GM23338 (cell line): ENCODE results near the gene MYO7B. TPM values are rescaled to one million over a fixed set of nuclear protein-coding genes. Genes with fewer than 3 reads are reported as not detected.

ENCODE experiments used
- ATAC-seq: fragments of 200-7000 bp; cut with Tn5 transposase; 3 replicates; pipeline ENCODE4 v1.9.1; 2020
- DNase-seq: peaks from one replicate; pipeline ENCODE4 v3.0.0-alpha.2; 2015; ENCODE audit warnings: low spot score
- H2AFZ ChIP-seq: fragments of 200-600 bp; sonication (generic); 2 replicates; pipeline ENCODE4 v1.8.0; 2016; ENCODE audit warnings: antibody characterized with exemption, mild to moderate bottlenecking, moderate library complexity
- H3F3A ChIP-seq: fragments of 200-600 bp; sonication (generic); replicated peaks from 2 replicates; pipeline ENCODE4 v1.8.0; 2017; ENCODE audit warnings: antibody characterized with exemption, mixed run types, low read depth
- H3K27ac ChIP-seq: fragments of 200-600 bp; sonication (generic); 2 replicates; pipeline ENCODE4 v1.6.1; 2016; ENCODE audit warnings: low read depth
- H3K27me3 ChIP-seq: fragments of 200-600 bp; sonication (generic); 2 replicates; pipeline ENCODE4 v1.8.0; 2016; ENCODE audit warnings: mild to moderate bottlenecking, mixed run types, moderate library complexity; ENCODE audit not compliant: insufficient read depth
- H3K36me3 ChIP-seq: fragments of 200-600 bp; sonication (generic); 2 replicates; pipeline ENCODE4 v1.8.0; 2016; ENCODE audit warnings: mild to moderate bottlenecking; ENCODE audit not compliant: insufficient read depth
- H3K4me1 ChIP-seq: fragments of 200-600 bp; sonication (generic); 2 replicates; pipeline ENCODE4 v1.8.0; 2016; ENCODE audit warnings: mild to moderate bottlenecking, moderate library complexity; ENCODE audit not compliant: insufficient read depth
- H3K4me2 ChIP-seq: fragments of 200-600 bp; sonication (generic); 2 replicates; pipeline ENCODE4 v1.7.1; 2017; ENCODE audit warnings: mixed run types
- H3K4me3 ChIP-seq: fragments of 200-600 bp; sonication (generic); 2 replicates; pipeline ENCODE4 v1.6.1; 2016; ENCODE audit warnings: mixed run types
- H3K79me2 ChIP-seq: fragments of 200-600 bp; sonication (generic); replicated peaks from 2 replicates; pipeline ENCODE4 v1.8.0; 2017; ENCODE audit warnings: mild to moderate bottlenecking; ENCODE audit not compliant: insufficient read depth
- H3K9me2 ChIP-seq: fragments of 200-600 bp; sonication (generic); 2 replicates; pipeline ENCODE4 v1.8.0; 2017; ENCODE audit not compliant: insufficient read depth
- H4K20me1 ChIP-seq: fragments of 200-600 bp; sonication (generic); replicated peaks from 2 replicates; pipeline ENCODE4 v1.8.0; 2017; ENCODE audit warnings: mild to moderate bottlenecking; ENCODE audit not compliant: insufficient read depth
- H3K27ac Mint-ChIP-seq: 2 replicates; pipeline ENCODE4 v1.8.0; 2020; ENCODE audit warnings: inconsistent platforms, mild to moderate bottlenecking, moderate library complexity, mixed read lengths
- H3K27me3 Mint-ChIP-seq: 3 replicates; pipeline ENCODE4 v1.8.0; 2022; ENCODE audit warnings: low read depth, mild to moderate bottlenecking, moderate library complexity, mixed read lengths, inconsistent platforms; ENCODE audit not compliant: insufficient read depth, poor library complexity
- H3K36me3 Mint-ChIP-seq: 3 replicates; pipeline ENCODE4 v1.8.0; 2021; ENCODE audit warnings: low read depth, mild to moderate bottlenecking, inconsistent platforms, moderate library complexity, mixed read lengths
- H3K4me1 Mint-ChIP-seq: 3 replicates; pipeline ENCODE4 v1.8.0; 2020; ENCODE audit warnings: mild to moderate bottlenecking, inconsistent platforms, mixed read lengths
- H3K4me3 Mint-ChIP-seq: 3 replicates; pipeline ENCODE4 v1.8.0; 2021; ENCODE audit warnings: moderate library complexity, mild to moderate bottlenecking, inconsistent platforms, mixed read lengths
- H3K9me3 Mint-ChIP-seq: 3 replicates; pipeline ENCODE4 v1.8.0; 2020; ENCODE audit warnings: moderate library complexity, mild to moderate bottlenecking, inconsistent platforms, mixed read lengths
- CREB1 ChIP-seq: fragments of 250-450 bp; sonication (Bioruptor Pico); IDR thresholded peaks from 2 replicates; pipeline ENCODE4 v1.5.0; 2020; ENCODE audit warnings: low read depth, mild to moderate bottlenecking, moderate library complexity
- EZH2 ChIP-seq: fragments of 200-600 bp; sonication (generic); IDR thresholded peaks from one replicate; pipeline ENCODE4 v1.8.0; 2017; ENCODE audit warnings: antibody characterized with exemption, mild to moderate bottlenecking, low read depth; ENCODE audit not compliant: unreplicated experiment
- EZH2phosphoT487 ChIP-seq: fragments of 200-600 bp; sonication (generic); IDR thresholded peaks from one replicate; pipeline ENCODE4 v1.8.1; 2018; ENCODE audit warnings: antibody characterized with exemption; ENCODE audit not compliant: unreplicated experiment
- NANOG ChIP-seq: IDR thresholded peaks from 2 replicates; pipeline ENCODE4 v1.6.1; 2016; ENCODE audit warnings: antibody characterized with exemption, borderline replicate concordance
- POLR2AphosphoS5 ChIP-seq: IDR thresholded peaks from 2 replicates; pipeline ENCODE4 v1.6.1; 2016; ENCODE audit warnings: antibody characterized with exemption, low read depth
- REST ChIP-seq: IDR thresholded peaks from one replicate; pipeline ENCODE4 v1.6.1; 2018; ENCODE audit warnings: antibody characterized with exemption; ENCODE audit not compliant: unreplicated experiment
- STAT1 ChIP-seq: IDR thresholded peaks from one replicate; pipeline ENCODE4 v1.6.1; 2016; ENCODE audit warnings: antibody characterized with exemption; ENCODE audit not compliant: unreplicated experiment
- ZNF114 ChIP-seq: fragments of 250-450 bp; sonication (Bioruptor Pico); IDR thresholded peaks from 2 replicates; pipeline ENCODE4 v1.5.0; 2020; ENCODE audit warnings: mild to moderate bottlenecking, moderate library complexity
- ZNF462 ChIP-seq: fragments of 250-450 bp; sonication (Bioruptor Pico); IDR thresholded peaks from 2 replicates; pipeline ENCODE4 v1.5.0; 2020; ENCODE audit warnings: mild to moderate bottlenecking, moderate library complexity
- polyA plus RNA-seq: library from polyadenylated mRNA; unstranded; fragments of >200 nt; fragmentation: Nextera tagmentation; extraction: Ambion mirVana; gene quantifications from 2 replicates; pipeline ENCODE4 v1.2.1, GENCODE V29; 2016
- total RNA-seq: library from RNA; depleted of rRNA; stranded (reverse); fragments of >200 nt; shearing (Covaris generic); gene quantifications from 2 replicates; pipeline ENCODE4 v1.2.3, GENCODE V29; 2014
- TF ChIP-seq, protein P1 (sequence below), 2 experiments: fragments of 200-600 bp in 1 of 2; sonication (generic) in 1 of 2; conservative IDR thresholded peaks; 2 replicates each; pipeline versions ENCODE4 v1.5.1 to v1.6.1; 2016 to 2017; ENCODE audit warnings: antibody characterized with exemption in 2 of 2, low read depth in 2 of 2, mild to moderate bottlenecking in 2 of 2, moderate library complexity in 1 of 2

Gene MYO7B
- total and polyA plus RNA-seq, 2 experiments from 2014 or later, result not detected

- ATAC-seq (no peak), DNase-seq (no peak)
- no peak overlapping the region for H3K4me2 ChIP-seq
- H3K27me3 ChIP-seq, result no peaks in the 10 kb centered on the region
- H3K4me3 ChIP-seq, result no peak overlapping the region
- H2AFZ ChIP-seq, result no peak overlapping the region
- Mint-ChIP-seq H3K4me1 (no peaks in the 10 kb centered on the region), H3K36me3 (no peaks in the 10 kb centered on the region), H3K27ac (no peak overlapping the region), H3K4me3 (no peak overlapping the region), H3K27me3 (peaks cover 4% of the 10 kb centered on the region), H3K9me3 (no peaks in the 10 kb centered on the region)
- H3K36me3 ChIP-seq, result no peaks in the 10 kb centered on the region
- H3K27ac ChIP-seq, result no peak overlapping the region
- H3K79me2 ChIP-seq, result no peaks in the 10 kb centered on the region
- no peaks in the 10 kb centered on the region; the same call in 1 of the 2 replicates for H3K9me2 ChIP-seq
- H3F3A ChIP-seq, result no peaks in the 10 kb centered on the region
- H4K20me1 ChIP-seq, result no peaks in the 10 kb centered on the region
- 0 out of 2 replicates have a peak, but pooled peaks cover 3% of the 10 kb centered on the region for H3K4me1 ChIP-seq
- TF ChIP-seq EZH2phosphoT487 (no peak), ZNF462 (CRISPR knock-in tag) (no peak), CREB1 (no peak)
These were observed 15.9 kb downstream of the MYO7B start for GRCh38 chr2:127551221-127551930.

GRCh38 chr2:127552336-127552735, 16.9 kb downstream of the MYO7B start:
- H3K27ac ChIP-seq, result no peak overlapping the region
- H4K20me1 ChIP-seq, result no peaks in the 10 kb centered on the region
- no peak overlapping the region for H3K4me3 ChIP-seq
- ATAC-seq (no peak), DNase-seq (no peak)
- Mint-ChIP-seq H3K9me3 (no peaks in the 10 kb centered on the region), H3K4me1 (0 out of 3 replicates have a peak, but pooled peaks cover 3% of the 10 kb centered on the region), H3K36me3 (no peaks in the 10 kb centered on the region), H3K4me3 (no peak overlapping the region), H3K27ac (no peak overlapping the region), H3K27me3 (peaks cover 4% of the 10 kb centered on the region)
- no peak overlapping the region for H3K4me2 ChIP-seq
- H3K9me2 ChIP-seq, result peaks cover under 1% of the 10 kb centered on the region; the same call in 1 of the 2 replicates
- no peak overlapping the region for H2AFZ ChIP-seq
- no peaks in the 10 kb centered on the region for H3K27me3 ChIP-seq
- no peaks in the 10 kb centered on the region for H3K79me2 ChIP-seq
- H3F3A ChIP-seq, result no peaks in the 10 kb centered on the region
- H3K4me1 ChIP-seq, result 0 out of 2 replicates have a peak, but pooled peaks cover 3% of the 10 kb centered on the region
- H3K36me3 ChIP-seq, result no peaks in the 10 kb centered on the region
- TF ChIP-seq CREB1 (no peak), ZNF114 (CRISPR knock-in tag) (no peak), EZH2 (no peak), POLR2AphosphoS5 (no peak), NANOG (no peak), STAT1 (no peak), EZH2phosphoT487 (no peak), REST (no peak)
- TF ChIP-seq, protein P1, sequence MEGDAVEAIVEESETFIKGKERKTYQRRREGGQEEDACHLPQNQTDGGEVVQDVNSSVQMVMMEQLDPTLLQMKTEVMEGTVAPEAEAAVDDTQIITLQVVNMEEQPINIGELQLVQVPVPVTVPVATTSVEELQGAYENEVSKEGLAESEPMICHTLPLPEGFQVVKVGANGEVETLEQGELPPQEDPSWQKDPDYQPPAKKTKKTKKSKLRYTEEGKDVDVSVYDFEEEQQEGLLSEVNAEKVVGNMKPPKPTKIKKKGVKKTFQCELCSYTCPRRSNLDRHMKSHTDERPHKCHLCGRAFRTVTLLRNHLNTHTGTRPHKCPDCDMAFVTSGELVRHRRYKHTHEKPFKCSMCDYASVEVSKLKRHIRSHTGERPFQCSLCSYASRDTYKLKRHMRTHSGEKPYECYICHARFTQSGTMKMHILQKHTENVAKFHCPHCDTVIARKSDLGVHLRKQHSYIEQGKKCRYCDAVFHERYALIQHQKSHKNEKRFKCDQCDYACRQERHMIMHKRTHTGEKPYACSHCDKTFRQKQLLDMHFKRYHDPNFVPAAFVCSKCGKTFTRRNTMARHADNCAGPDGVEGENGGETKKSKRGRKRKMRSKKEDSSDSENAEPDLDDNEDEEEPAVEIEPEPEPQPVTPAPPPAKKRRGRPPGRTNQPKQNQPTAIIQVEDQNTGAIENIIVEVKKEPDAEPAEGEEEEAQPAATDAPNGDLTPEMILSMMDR (conservative IDR thresholded peaks at IDR 0.05; ENCODE audit: low read depth in 2 of 2), result no peak
